ENCODE results near the gene SMIM29. TPM values are rescaled to one million over a fixed set of nuclear protein-coding genes. Genes with fewer than 3 reads are reported as not detected.

Gene SMIM29
- 4.2 TPM for total RNA-seq
- 44.9 TPM for polyA plus RNA-seq

GRCh38 chr6:34248727-34249468, at the start of gene SMIM29:
Gene SMIM29, minus strand, starts transcription at chr6:34249006. Its CDS starts 1,215 bp downstream, at chr6:34247791.
- peak within 1 kb of the TSS; percentile 48 for H3K4me3 ChIP-seq (ENCODE audit: low read depth, low read length)
- no peaks in the 10 kb centered on the region for H3K36me3 ChIP-seq (ENCODE audit: insufficient read depth)
- H3K4me1 ChIP-seq (ENCODE audit: insufficient read depth) = no peaks in the 10 kb centered on the region
- WGBS = under 1% methylated on average over 79 of the region's 79 CpGs
- peak within 1 kb of the TSS; percentile 88 for H3K27ac ChIP-seq (ENCODE audit: low read depth)
- DNase-seq (ENCODE audit: extremely low spot score) = peak; percentile 83

DNA sequence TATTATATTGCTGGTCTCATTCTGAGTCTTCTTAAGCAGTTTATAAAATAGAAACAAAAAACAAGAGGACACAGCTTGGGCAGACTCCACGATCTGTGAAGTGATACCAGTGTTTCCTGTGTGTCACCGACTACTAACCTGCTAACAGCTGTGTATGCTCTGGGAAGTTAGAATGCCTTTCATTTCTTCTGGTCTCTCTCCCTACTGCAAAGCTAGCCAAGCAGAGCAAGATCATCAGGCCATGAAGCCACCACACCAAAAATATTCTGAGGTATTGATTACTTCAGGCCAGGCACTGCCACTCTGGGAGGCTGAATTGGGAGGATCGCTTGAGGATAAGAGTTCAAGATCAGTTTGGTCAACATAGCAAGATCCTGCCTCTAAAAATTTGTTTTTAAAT, 46.9 kb upstream of the SMIM29 start:
- H3K27ac ChIP-seq (ENCODE audit: low read depth) = no peak overlapping the region
- WGBS = 76% methylated on average over 3 of the region's 3 CpGs
- peaks cover 2% of the 10 kb centered on the region for H3K36me3 ChIP-seq (ENCODE audit: insufficient read depth)
- peaks cover 3% of the 10 kb centered on the region for H3K4me1 ChIP-seq (ENCODE audit: insufficient read depth)
- H3K4me3 ChIP-seq (ENCODE audit: low read depth, low read length) = no peak overlapping the region
- no peak for DNase-seq (ENCODE audit: extremely low spot score)

GRCh38 chr6:34292954-34293353, 44.1 kb upstream of the SMIM29 start:
- DNase-seq (ENCODE audit: extremely low spot score) = no peak
- WGBS = 98% methylated on average over 3 of the region's 3 CpGs
- Histone ChIP-seq H3K4me3 (ENCODE audit: low read depth, low read length) (no peak overlapping the region), H3K4me1 (ENCODE audit: insufficient read depth) (no peaks in the 10 kb centered on the region), H3K27ac (ENCODE audit: low read depth) (no peak overlapping the region), H3K36me3 (ENCODE audit: insufficient read depth) (peaks cover 5% of the 10 kb centered on the region)

DNA sequence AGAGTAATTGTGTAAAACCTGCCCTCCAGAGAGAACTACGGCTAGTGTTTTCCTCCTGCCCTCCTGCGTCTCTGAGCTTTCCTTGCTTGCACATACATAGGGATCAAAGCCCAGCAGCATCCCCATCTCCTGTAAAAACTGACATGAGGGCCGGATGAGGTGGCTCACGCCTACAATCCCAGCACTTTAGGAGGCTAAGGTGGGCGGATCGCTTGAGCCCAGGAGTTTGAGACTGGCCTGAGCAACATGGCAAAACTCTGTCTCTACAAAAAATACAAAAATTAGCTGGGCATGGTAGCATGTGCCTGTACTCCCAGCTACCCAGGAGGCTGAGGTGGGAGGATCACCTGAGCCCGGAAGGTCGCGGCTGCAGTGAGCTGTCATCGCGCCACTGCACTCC, 40.3 kb upstream of the SMIM29 start:
- WGBS = 89% methylated on average over 11 of the region's 11 CpGs
- peaks cover 1% of the 10 kb centered on the region for H3K4me1 ChIP-seq (ENCODE audit: insufficient read depth)
- H3K36me3 ChIP-seq (ENCODE audit: insufficient read depth) = peaks cover 5% of the 10 kb centered on the region
- no peak overlapping the region for H3K4me3 ChIP-seq (ENCODE audit: low read depth, low read length)
- DNase-seq (ENCODE audit: extremely low spot score) = no peak
- H3K27ac ChIP-seq (ENCODE audit: low read depth) = no peak overlapping the region

DNA sequence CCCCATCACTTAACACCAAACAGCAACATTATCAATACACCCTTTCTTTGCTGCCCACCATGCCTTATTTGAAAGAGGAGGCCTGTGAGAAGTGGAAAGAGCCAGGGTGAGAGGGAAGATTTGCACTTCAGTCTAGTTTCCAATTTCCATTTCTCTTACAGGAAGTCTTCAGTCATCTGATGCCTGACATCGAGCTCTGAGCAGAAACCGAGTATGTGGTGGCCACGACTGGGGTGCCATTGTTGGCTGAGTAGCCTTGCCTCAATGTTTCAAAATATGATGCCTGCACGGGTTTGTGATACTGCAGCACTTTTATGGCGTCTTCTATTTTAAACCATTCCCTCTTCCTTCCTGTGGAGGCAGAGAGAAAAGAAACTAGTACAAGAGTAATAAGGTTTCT, 39.8 kb upstream of the SMIM29 start:
- no peak overlapping the region for H3K4me3 ChIP-seq (ENCODE audit: low read depth, low read length)
- DNase-seq (ENCODE audit: extremely low spot score) = no peak
- peak overlapping the region; percentile 1 for H3K27ac ChIP-seq (ENCODE audit: low read depth)
- peaks cover 5% of the 10 kb centered on the region for H3K36me3 ChIP-seq (ENCODE audit: insufficient read depth)
- WGBS = 59% methylated on average over 5 of the region's 5 CpGs
- H3K4me1 ChIP-seq (ENCODE audit: insufficient read depth) = peaks cover 1% of the 10 kb centered on the region

GRCh38 chr6:34285448-34286164, 36.8 kb upstream of the SMIM29 start:
- peaks cover 1% of the 10 kb centered on the region for H3K4me1 ChIP-seq (ENCODE audit: insufficient read depth)
- no peak for DNase-seq (ENCODE audit: extremely low spot score)
- H3K36me3 ChIP-seq (ENCODE audit: insufficient read depth) = peaks cover 3% of the 10 kb centered on the region
- H3K4me3 ChIP-seq (ENCODE audit: low read depth, low read length) = no peak overlapping the region
- WGBS = 88% methylated on average over 4 of the region's 4 CpGs
- H3K27ac ChIP-seq (ENCODE audit: low read depth) = no peak overlapping the region

GRCh38 chr6:34284563-34285447, 36.0 kb upstream of the SMIM29 start:
- 78% methylated on average over 4 of the region's 4 CpGs for WGBS
- H3K4me3 ChIP-seq (ENCODE audit: low read depth, low read length) = no peak overlapping the region
- peaks cover 3% of the 10 kb centered on the region for H3K36me3 ChIP-seq (ENCODE audit: insufficient read depth)
- no peak for DNase-seq (ENCODE audit: extremely low spot score)
- peaks cover 1% of the 10 kb centered on the region for H3K4me1 ChIP-seq (ENCODE audit: insufficient read depth)
- no peak overlapping the region for H3K27ac ChIP-seq (ENCODE audit: low read depth)

DNA sequence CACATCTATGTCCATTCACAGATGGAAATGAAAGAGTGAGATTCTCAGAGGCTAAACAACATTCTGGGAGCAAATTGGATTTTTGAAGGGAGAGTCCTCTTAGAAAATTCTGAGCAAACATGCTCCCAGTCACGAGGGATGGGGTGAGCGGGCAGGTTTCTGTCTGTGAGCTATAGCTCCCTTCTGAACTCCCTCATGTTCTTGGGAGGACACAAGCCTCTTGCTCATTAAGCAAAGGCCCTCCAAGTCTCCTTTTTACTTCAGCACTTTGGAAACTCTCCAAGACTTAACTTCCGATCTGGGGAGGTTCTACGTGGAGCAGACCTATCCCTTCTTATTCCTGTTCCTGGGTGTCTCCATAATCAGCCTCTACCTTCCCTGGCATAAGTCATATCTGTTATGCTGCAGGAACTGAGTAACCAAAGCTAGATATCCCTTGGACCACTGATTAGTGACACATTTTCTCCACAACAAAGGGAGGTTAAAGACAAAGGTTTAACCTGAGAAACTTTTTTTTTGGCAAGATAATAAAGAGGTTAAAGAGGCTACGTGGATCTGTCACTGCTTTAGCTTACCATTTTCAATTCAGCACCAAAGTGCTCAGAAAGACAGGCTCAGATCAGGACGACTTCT, 33.0 kb upstream of the SMIM29 start:
- no peak for DNase-seq (ENCODE audit: extremely low spot score)
- Histone ChIP-seq H3K4me1 (ENCODE audit: insufficient read depth) (peaks cover 1% of the 10 kb centered on the region), H3K4me3 (ENCODE audit: low read depth, low read length) (no peak overlapping the region), H3K36me3 (ENCODE audit: insufficient read depth) (no peaks in the 10 kb centered on the region), H3K27ac (ENCODE audit: low read depth) (no peak overlapping the region)
- 81% methylated on average over 6 of the region's 6 CpGs for WGBS

- H3K4me3 ChIP-seq (ENCODE audit: low read depth, low read length) = no peak overlapping the region
- H3K27ac ChIP-seq (ENCODE audit: low read depth) = no peak overlapping the region
- H3K4me1 ChIP-seq (ENCODE audit: insufficient read depth) = no peaks in the 10 kb centered on the region
- no peak for DNase-seq (ENCODE audit: extremely low spot score)
- 90% methylated on average over 4 of the region's 4 CpGs for WGBS
- H3K36me3 ChIP-seq (ENCODE audit: insufficient read depth) = no peaks in the 10 kb centered on the region
Observed at GRCh38 chr6:34280216-34280615, 31.4 kb upstream of the SMIM29 start.

- WGBS = 77% methylated on average over 5 of the region's 5 CpGs
- no peaks in the 10 kb centered on the region for H3K4me1 ChIP-seq (ENCODE audit: insufficient read depth)
- no peak overlapping the region for H3K4me3 ChIP-seq (ENCODE audit: low read depth, low read length)
- no peak for DNase-seq (ENCODE audit: extremely low spot score)
- H3K27ac ChIP-seq (ENCODE audit: low read depth) = no peak overlapping the region
- no peaks in the 10 kb centered on the region for H3K36me3 ChIP-seq (ENCODE audit: insufficient read depth)
Observed at GRCh38 chr6:34278833-34279232, 30.0 kb upstream of the SMIM29 start.

GRCh38 chr6:34277763-34278112, 28.9 kb upstream of the SMIM29 start:
- 90% methylated on average over 4 of the region's 4 CpGs for WGBS
- H3K4me3 ChIP-seq (ENCODE audit: low read depth, low read length) = no peak overlapping the region
- no peaks in the 10 kb centered on the region for H3K36me3 ChIP-seq (ENCODE audit: insufficient read depth)
- H3K4me1 ChIP-seq (ENCODE audit: insufficient read depth) = no peaks in the 10 kb centered on the region
- DNase-seq (ENCODE audit: extremely low spot score) = no peak
- no peak overlapping the region for H3K27ac ChIP-seq (ENCODE audit: low read depth)

- Histone ChIP-seq H3K4me3 (ENCODE audit: low read depth, low read length) (no peak overlapping the region), H3K27ac (ENCODE audit: low read depth) (no peak overlapping the region)
- 75% methylated on average over 10 of the region's 10 CpGs for WGBS
Observed at GRCh38 chr6:34276881-34277762, 28.3 kb upstream of the SMIM29 start.

More at GRCh38 chr6:34276881-34277762, 28.3 kb upstream of the SMIM29 start:
- DNase-seq (ENCODE audit: extremely low spot score) = no peak
- no peaks in the 10 kb centered on the region for H3K4me1 ChIP-seq (ENCODE audit: insufficient read depth)
- H3K36me3 ChIP-seq (ENCODE audit: insufficient read depth) = no peaks in the 10 kb centered on the region

All from urinary bladder (tissue), 4 donors.